HG03432 (cell line): Measurements from ENCODE around the gene FAM20B.
"Not testable (repeated sequence)": the region's sequence is repeated elsewhere in the genome, so short reads cannot be mapped to it uniquely, and the experiment has no call there.

Source experiments
- ATAC-seq: cut with Tn5 transposase; IDR thresholded peaks from one replicate; pipeline ENCODE4 v1.9.1; 2021; ENCODE audit warnings: mild to moderate bottlenecking, moderate library complexity; ENCODE audit not compliant: unreplicated experiment

Gene FAM20B

DNA sequence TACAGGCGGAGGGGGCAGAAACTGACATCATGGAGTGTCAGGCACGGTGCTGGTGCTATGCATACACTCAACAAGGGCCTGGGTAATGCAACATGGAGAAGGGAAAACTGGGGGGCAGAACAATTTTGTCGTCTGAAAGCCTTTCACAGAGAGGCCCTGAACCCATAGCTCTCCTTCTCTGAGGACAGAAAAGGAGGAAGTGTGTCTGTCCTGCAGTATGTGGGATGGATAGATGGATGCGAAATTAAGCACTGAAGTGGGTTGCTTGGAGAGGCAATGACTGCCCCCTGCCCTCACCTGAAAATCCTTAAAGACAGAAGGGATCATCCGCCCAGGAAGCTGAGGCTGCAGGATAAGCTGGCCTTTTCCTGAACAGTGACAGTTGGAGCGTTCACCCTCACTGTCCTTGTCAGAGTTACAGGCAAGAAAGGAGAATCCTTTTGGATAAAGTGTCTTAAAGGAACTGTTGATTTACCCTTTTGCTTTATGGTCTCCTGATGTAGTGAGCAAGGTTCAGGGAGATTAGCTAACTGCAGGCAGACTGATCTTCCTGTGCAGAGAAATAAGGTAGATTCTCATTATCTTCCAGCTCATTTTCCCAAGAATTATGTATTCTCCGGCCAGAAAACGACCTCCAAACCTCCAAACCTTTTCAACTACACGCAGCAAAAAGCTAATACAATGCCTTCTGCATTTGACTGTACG lies 1.6 kb upstream of the FAM20B start:
- ATAC-seq, result no peak

GRCh38 chr1:179025975-179026812 lies 500 bp downstream of the FAM20B start:
- ATAC-seq, result peak; percentile 84

DNA sequence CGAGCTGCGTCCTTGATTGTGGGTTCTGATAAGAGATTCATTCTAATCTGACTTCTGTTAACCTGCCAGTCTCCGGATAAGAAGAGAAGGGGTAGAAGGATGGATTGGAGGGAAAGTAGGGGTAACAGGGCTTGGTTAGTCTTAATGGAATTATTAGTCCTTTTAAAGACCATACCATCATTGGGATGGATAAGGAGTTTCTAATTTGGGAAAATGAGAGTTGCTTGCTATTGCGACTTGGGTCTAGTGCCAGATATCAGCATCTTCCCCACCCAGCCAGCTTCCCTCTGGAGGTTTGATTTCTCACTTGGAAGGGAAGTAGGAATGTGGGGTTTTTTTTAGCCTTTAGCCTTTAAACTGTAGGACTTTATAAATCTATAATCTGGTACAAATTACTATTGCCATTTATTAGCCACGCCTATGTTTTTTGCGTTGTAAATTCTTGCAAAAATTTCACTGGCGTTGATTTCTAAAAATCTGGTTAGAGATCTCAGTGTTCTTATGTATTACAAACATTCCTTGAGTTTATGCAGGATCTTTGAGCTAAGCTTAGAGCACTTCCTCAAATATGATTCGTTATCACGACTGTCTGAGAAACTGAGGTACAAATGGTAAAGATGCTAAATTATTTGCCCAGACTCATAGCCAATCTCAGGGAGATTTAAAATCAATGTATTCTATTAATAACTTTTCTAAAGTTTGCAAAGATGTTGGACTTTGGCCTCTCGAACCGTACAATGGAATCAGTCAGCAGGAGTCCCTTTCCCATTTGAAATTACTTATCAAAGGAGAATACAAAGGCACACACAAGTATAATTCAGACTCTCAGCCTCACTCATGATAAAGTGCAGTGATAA lies 1.3 kb downstream of the FAM20B start:
- ATAC-seq, result no peak

DNA sequence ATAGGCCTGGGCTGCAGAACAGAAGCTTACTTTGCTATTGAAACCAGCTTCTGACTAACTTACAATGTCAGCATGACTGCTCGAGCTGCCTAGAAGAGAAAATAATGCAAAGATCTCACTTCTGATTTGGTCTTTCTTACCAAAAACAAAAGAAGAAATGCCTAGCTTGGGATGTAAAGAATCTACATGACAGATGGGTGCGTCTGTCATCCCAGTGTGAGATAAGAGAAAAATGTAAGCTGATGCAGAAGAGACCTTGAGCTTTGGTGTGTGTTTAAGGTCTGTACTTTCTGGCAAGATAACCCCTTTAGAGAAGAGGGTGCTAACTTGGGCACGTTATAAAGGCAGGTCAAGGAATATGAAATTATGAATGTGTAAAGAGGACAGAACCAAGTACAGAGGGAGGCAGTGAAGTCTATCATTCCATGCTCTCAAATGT lies 3.6 kb downstream of the FAM20B start:
- ATAC-seq, result no peak

DNA sequence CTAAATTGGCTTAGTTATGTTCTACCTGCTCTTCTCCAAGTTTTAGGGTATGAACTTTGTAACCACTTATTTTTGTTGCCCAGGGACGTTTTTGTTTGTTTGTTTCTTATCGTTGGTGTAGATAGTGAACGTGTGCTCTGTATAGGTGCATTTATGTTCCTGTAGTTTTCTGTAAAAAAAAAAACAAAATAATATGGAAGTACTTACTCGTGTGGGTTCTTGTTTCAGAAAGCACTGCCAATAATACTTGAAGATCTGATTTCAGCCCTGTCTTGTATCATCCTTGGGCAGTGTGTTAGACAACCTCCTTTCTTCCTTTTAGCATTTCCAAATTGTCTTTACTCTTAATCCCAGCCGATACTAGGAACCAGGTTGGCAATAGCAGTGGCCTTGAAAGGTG lies 4.4 kb downstream of the FAM20B start:
- no peak for ATAC-seq

GRCh38 chr1:179030683-179031082 lies 5.0 kb downstream of the FAM20B start:
- no peak for ATAC-seq

DNA sequence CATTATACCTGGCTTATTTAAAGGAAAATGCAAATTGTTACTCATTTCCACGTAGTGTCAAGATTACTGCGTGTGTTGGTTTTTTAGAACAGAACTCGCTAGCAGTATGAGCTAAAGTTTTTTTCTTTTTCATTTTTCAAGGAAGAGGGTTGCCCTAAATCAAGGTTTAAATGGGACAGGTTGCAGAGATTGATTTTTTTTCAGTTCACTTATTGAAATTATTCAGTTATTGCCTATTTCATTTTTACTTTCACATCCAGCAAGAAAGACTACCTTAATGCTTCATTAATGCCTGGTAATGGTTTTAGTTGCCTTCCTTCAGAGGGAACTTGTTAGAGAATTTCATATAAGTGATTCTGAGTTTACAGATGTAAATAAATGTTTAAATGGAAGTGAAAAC lies 5.6 kb downstream of the FAM20B start:
- no peak for ATAC-seq

DNA sequence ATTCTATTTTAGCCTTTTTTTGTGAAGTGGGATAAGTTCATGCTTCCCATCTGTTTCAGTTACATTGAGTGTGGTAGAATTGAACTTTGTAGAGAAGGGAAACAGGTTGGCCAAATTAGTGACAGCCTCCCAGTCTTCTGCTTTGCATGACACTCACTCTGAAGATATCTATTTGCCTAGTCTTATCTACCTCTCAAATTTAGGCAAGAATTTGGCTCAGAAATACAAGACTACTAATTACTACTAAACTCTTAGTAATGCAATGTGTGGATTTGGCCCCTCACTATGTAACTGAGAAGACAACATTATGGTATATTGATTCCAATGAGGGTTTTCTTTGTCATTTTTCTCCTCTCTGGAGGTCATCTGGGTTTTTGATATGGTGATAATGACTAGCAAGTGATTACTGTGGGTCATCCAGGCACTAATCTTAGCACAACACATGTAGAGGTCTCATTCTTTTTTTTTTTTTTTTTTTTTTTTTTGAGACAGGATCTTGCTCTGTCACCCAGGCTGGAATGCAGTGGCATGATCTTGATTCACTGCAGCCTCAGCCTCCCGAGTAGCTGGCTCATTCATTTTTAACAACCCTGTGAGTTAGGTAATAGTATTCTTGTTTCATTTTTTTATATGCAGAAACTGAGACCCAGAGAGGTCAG lies 6.3 kb downstream of the FAM20B start:
- ATAC-seq, result no peak

- peak; percentile 83 for ATAC-seq
These were observed 9.0 kb downstream of the FAM20B start for GRCh38 chr1:179034720-179035119.

GRCh38 chr1:179036844-179037465 lies 11.3 kb downstream of the FAM20B start:
- peak; percentile 61 for ATAC-seq

DNA sequence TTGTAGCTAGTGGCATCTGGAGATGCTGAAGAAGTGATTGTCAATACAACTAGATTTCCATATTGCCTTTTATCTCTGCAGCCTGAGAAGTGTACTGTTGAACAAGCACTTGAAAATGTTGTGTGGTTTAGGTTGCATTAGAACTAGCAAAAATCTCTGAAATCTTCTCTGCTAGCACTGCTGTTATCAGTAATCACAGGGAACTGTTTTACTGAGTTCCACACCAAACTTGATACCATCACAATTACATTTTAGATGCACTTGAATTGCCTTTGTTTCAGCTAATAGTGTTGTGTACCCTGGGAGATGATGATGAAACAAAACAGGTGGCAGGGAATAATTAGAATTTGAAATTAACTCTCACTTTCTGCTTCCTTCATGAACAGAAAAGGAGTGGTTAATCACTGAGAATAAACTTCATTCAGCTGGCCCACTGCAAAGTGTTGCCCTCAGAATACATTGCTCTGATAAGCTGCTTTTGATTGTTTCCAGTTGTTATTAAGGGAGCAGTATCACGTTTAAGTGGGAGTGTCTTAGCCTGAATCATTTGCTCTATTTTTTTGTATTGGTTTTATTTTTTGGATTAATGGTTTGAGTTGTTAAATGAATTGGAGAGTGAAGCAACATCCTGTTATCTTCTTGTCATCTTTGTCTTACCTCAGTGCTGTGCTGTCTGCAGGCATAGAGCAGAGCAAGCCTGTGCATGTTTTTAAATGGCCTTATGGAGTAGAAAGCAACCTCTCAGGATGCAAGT lies 13.0 kb downstream of the FAM20B start:
- no peak for ATAC-seq

GRCh38 chr1:179039502-179040174 lies 13.9 kb downstream of the FAM20B start:
- ATAC-seq, result not testable (repeated sequence)

GRCh38 chr1:179040175-179040551 lies 14.5 kb downstream of the FAM20B start:
- not testable (repeated sequence) for ATAC-seq

- ATAC-seq, result no peak
These were observed 16.4 kb downstream of the FAM20B start for GRCh38 chr1:179042087-179042486.

- ATAC-seq, result no peak
These were observed 17.0 kb downstream of the FAM20B start for GRCh38 chr1:179042700-179043099.

- no peak for ATAC-seq
These were observed 17.6 kb downstream of the FAM20B start for GRCh38 chr1:179043266-179043665.

GRCh38 chr1:179043907-179044306 lies 18.2 kb downstream of the FAM20B start:
- ATAC-seq, result no peak

DNA sequence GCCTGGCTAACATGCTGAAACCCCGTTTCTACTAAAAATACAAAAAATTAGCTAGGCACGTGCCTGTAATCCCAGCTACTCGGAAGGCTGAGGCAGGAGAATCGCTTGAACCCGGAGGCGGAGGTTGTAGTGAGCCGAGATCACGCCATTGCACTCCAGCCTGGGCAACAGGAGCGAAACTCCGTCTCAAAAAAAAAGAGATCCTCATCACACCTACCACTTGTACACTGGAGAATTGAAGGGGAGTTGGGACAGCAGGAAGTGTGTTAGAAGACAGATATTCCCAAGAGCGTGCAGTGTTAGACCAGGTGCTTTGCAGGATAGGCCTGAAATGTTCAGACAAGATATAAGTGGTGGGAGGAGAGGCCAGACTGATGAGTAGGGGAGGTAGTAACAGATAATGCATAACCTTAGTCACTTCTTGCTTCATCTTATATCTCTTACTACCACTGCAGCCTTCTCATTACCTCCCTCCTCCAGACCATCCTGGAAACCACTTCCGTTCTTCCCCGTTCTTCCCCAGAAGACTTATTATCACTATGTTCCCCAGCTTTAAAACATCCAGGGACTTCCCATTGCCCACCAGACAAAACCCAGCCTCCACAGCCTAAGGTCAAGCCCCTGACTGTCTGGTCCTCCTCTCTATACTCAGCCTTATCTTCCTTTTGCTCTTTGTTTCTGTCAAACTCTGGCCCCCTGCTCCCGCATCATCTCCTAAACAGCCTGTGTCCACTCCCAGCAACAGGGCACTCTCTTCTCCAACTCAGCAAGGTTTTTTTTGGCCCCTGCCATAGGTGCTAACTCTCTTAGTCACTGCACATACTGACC lies 21.3 kb downstream of the FAM20B start:
- no peak for ATAC-seq
